GM12874 (cell line): ENCODE measurements around the gene KHDRBS1.

Experiments
- TF ChIP-seq, protein P1 (sequence below): IDR thresholded peaks from 2 replicates; pipeline ENCODE4 v1.5.1; 2011; ENCODE audit warnings: low read depth, mild to moderate bottlenecking, control low read depth, low read length, moderate library complexity; ENCODE audit not compliant: insufficient read depth

The KHDRBS1 gene

DNA sequence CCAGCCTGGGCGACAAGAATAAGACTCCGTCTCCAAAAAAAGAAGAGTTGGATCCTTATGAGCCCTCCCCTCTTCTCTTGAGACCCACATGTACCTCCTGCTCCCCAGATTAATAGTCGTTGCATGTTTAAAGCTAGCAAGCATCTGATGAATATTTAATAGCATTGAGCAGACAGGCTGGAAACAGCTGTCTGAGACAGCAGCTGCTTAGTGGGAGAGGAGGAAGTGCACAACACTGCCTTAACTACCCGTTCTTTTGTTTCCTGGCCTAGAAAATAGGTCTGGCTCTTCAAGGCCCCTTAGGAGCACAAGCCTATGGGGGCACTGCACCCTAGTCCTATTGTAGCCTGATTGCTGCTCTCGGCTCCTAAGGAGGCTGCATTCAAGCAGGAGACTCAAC is 41.7 kb downstream of the KHDRBS1 start:
- TF ChIP-seq, protein P1, sequence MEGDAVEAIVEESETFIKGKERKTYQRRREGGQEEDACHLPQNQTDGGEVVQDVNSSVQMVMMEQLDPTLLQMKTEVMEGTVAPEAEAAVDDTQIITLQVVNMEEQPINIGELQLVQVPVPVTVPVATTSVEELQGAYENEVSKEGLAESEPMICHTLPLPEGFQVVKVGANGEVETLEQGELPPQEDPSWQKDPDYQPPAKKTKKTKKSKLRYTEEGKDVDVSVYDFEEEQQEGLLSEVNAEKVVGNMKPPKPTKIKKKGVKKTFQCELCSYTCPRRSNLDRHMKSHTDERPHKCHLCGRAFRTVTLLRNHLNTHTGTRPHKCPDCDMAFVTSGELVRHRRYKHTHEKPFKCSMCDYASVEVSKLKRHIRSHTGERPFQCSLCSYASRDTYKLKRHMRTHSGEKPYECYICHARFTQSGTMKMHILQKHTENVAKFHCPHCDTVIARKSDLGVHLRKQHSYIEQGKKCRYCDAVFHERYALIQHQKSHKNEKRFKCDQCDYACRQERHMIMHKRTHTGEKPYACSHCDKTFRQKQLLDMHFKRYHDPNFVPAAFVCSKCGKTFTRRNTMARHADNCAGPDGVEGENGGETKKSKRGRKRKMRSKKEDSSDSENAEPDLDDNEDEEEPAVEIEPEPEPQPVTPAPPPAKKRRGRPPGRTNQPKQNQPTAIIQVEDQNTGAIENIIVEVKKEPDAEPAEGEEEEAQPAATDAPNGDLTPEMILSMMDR: no peak

DNA sequence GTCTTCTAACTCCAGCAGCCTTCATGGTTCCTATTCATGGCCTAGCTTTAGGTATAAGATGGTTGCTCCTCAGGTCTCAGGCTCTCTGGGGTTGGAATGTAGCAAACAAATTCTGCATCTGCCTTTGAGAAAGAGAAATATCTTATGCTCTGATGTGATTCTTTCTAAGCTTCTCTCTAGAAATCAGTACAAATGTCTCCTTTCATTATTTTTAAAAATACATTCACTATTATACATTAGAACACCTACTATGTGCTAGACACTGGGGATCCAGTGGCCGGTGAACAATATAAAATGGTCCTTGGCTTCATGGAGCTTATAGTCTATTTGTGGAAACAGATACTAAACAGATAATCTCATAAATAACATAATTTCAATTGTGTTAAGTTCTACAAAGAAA is 42.9 kb downstream of the KHDRBS1 start:
- TF ChIP-seq, protein P1: no peak

DNA sequence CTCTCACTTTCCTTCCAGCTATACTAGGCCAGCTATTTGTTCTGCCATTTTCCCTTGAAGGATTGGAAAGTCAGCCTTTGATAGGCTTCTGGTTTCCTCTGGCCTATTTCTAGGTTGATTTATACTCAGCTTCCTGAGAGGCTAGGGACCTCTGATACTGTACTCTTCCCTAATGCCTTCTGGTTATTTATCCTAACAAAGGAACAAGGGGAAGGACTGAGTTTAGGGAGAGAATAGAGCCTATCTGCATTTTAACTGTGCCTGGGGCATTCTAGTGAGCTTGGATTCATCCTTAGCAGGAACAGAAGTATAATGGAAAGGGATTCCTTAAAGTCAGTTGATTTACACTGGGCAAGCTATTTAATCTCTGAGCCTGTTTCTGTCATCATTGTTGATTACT is 47.2 kb downstream of the KHDRBS1 start:
- TF ChIP-seq, protein P1: no peak

GRCh38 chr1:32062867-32063230 is 49.2 kb downstream of the KHDRBS1 start:
- TF ChIP-seq, protein P1: no peak

- TF ChIP-seq, protein P1: 0 out of 2 replicates have a peak, but pooled peaks have one; percentile 41
Observed at GRCh38 chr1:32063261-32063681, 49.6 kb downstream of the KHDRBS1 start.

DNA sequence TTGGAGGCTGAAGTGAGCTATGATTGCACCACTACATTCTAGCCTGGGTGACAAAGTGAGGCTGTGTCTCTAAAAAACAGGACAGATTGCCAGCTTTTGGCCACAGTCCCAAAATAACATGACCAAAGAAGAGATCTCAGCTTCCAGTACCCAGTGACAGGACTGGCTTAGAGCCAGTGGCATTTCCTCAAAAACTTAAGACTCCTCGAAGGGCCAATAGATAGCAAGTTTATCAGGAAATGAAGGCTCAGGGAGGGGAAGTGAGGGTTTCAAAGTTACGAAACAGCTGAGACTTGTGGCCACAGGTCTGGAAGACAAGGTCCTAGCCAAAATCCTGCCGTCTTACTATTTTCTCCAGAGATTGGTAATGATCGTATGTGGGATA is 52.8 kb downstream of the KHDRBS1 start:
- TF ChIP-seq, protein P1: no peak

- TF ChIP-seq, protein P1: no peak
Observed at GRCh38 chr1:32068957-32069588, 55.4 kb downstream of the KHDRBS1 start.
